ENCODE data around the gene PALM3. TPM values are rescaled to one million over a fixed set of nuclear protein-coding genes. Genes with fewer than 3 reads are reported as not detected.

The PALM3 gene
- total RNA-seq, 1 experiment from 2014 or later, result 0.54 TPM

GRCh38 chr19:14106840-14107239, 45.0 kb upstream of the PALM3 start:
- CTCF ChIA-PET, result no interaction called here
- no peaks in the 10 kb centered on the region for H3K27me3 ChIP-seq (ENCODE audit: control insufficient read depth, insufficient read depth, low read length)
- H3K4me3 ChIP-seq (ENCODE audit: low read depth in 2 of 2, low read length in 2 of 2), result no peak overlapping the region
- H3K36me3 ChIP-seq (ENCODE audit: control insufficient read depth, insufficient read depth, low read length), result no peaks in the 10 kb centered on the region
- H3K4me1 ChIP-seq (ENCODE audit: control insufficient read depth, insufficient read depth, low read length), result no peaks in the 10 kb centered on the region
- H3K27ac ChIP-seq (ENCODE audit: low read length), result no peak overlapping the region
- no peak for DNase-seq (ENCODE audit: low read depth, low spot score)
- ATAC-seq, result no peak
- TF ChIP-seq, protein P1, sequence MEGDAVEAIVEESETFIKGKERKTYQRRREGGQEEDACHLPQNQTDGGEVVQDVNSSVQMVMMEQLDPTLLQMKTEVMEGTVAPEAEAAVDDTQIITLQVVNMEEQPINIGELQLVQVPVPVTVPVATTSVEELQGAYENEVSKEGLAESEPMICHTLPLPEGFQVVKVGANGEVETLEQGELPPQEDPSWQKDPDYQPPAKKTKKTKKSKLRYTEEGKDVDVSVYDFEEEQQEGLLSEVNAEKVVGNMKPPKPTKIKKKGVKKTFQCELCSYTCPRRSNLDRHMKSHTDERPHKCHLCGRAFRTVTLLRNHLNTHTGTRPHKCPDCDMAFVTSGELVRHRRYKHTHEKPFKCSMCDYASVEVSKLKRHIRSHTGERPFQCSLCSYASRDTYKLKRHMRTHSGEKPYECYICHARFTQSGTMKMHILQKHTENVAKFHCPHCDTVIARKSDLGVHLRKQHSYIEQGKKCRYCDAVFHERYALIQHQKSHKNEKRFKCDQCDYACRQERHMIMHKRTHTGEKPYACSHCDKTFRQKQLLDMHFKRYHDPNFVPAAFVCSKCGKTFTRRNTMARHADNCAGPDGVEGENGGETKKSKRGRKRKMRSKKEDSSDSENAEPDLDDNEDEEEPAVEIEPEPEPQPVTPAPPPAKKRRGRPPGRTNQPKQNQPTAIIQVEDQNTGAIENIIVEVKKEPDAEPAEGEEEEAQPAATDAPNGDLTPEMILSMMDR (IDR thresholded peaks at IDR 0.05), result no peak
- TF ChIP-seq REST (IDR thresholded peaks at IDR 0.05; ENCODE audit: insufficient read depth in 1 of 2, low read depth in 2 of 2, low read length in 1 of 2) (no peak), SIN3A (IDR thresholded peaks at IDR 0.05; ENCODE audit: borderline replicate concordance, insufficient read depth, low read depth, low read length) (no peak), TCF7L2 (IDR thresholded peaks at IDR 0.05; ENCODE audit: low read depth, low read length) (no peak), POLR2AphosphoS5 (IDR thresholded peaks at IDR 0.05; ENCODE audit: low read depth, low read length) (no peak)
- no TSS peak for BruUV-seq (replicated peaks)
- in situ Hi-C loops (cut with HindIII; ENCODE audit: low pct_unique_long_range_greater_than_20kb, low sequenced_read_pairs), result no loop called here
- intact Hi-C loops (cut with micrococcal nuclease; ENCODE audit: unreplicated experiment), result no loop called here
- H3K9me3 ChIP-seq (ENCODE audit: control insufficient read depth, insufficient read depth, low read depth, low read length), result no peaks in the 10 kb centered on the region
- POLR2A ChIA-PET, result no interaction called here

- TF ChIP-seq REST (IDR thresholded peaks at IDR 0.05; ENCODE audit: insufficient read depth in 1 of 2, low read depth in 2 of 2, low read length in 1 of 2) (no peak), SIN3A (IDR thresholded peaks at IDR 0.05; ENCODE audit: borderline replicate concordance, insufficient read depth, low read depth, low read length) (no peak), TCF7L2 (IDR thresholded peaks at IDR 0.05; ENCODE audit: low read depth, low read length) (no peak), POLR2AphosphoS5 (IDR thresholded peaks at IDR 0.05; ENCODE audit: low read depth, low read length) (no peak)
- TF ChIP-seq, protein P1 (IDR thresholded peaks at IDR 0.05), result no peak
- Histone ChIP-seq H3K4me3 (ENCODE audit: low read depth in 2 of 2, low read length in 2 of 2) (no peak overlapping the region), H3K36me3 (ENCODE audit: control insufficient read depth, insufficient read depth, low read length) (no peaks in the 10 kb centered on the region), H3K4me1 (ENCODE audit: control insufficient read depth, insufficient read depth, low read length) (no peaks in the 10 kb centered on the region), H3K9me3 (ENCODE audit: control insufficient read depth, insufficient read depth, low read depth, low read length) (no peaks in the 10 kb centered on the region), H3K27ac (ENCODE audit: low read length) (no peak overlapping the region), H3K27me3 (ENCODE audit: control insufficient read depth, insufficient read depth, low read length) (no peaks in the 10 kb centered on the region)
- POLR2A ChIA-PET, result no interaction called here
- CTCF ChIA-PET, result no interaction called here
- BruUV-seq (replicated peaks), result no TSS peak
- DNase-seq (ENCODE audit: low read depth, low spot score), result no peak
- no peak for ATAC-seq
- in situ Hi-C loops (cut with HindIII; ENCODE audit: low pct_unique_long_range_greater_than_20kb, low sequenced_read_pairs), result no loop called here
- intact Hi-C loops (cut with micrococcal nuclease; ENCODE audit: unreplicated experiment), result no loop called here
Measured at GRCh38 chr19:14105680-14106079, 43.8 kb upstream of the PALM3 start.

All from Panc1 (cell line).